ENCODE measurements around the gene NCMAP. TPM values are rescaled to one million over a fixed set of nuclear protein-coding genes. Genes with fewer than 3 reads are reported as not detected.
"Not testable (repeated sequence)": the region's sequence is repeated elsewhere in the genome, so short reads cannot be mapped to it uniquely, and the experiment has no call there.

NCMAP gene
- total RNA-seq, 1 donor from 2014 or later: not detected

DNA sequence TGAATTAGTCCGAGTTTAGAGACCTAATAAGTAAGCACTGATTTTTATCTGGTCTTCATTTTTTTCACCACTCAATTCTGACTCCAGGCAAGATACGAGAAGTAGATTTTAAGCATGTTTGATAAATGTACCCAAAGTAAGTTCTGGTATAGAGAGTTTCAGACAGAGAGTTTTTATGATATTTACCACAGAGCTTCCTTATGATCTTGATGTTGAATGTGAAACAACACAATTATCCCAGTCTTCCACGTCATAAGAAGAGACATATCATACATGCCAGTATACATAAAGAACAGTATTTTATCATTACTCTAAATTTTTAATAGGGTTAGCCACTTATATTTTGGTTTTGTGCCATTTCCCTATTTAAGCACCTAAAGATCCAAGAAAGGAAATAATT is 7.8 kb upstream of the NCMAP start:
- CTCF ChIA-PET: interaction anchor here (1.1 kb wide), 1 partner anchor 133 kb away, joined by 3 read pairs; the partner anchor contains the start of gene NIPAL3
- Mint-ChIP-seq H3K36me3 (ENCODE audit: low read depth) (no peaks in the 10 kb centered on the region), H3K9me3 (no peaks in the 10 kb centered on the region), H3K27ac (peak overlapping the region; percentile 54), H3K27me3 (no peaks in the 10 kb centered on the region), H3K4me3 (no peak overlapping the region), H3K4me1 (peaks cover 22% of the 10 kb centered on the region)
- ATAC-seq (ENCODE audit: low read depth): no peak
- POLR2A ChIA-PET: interaction anchor here (1.1 kb wide), 1 partner anchor 118 kb away, joined by 3 read pairs; no protein-coding TSS in a partner anchor
- TF ChIP-seq, protein P1, sequence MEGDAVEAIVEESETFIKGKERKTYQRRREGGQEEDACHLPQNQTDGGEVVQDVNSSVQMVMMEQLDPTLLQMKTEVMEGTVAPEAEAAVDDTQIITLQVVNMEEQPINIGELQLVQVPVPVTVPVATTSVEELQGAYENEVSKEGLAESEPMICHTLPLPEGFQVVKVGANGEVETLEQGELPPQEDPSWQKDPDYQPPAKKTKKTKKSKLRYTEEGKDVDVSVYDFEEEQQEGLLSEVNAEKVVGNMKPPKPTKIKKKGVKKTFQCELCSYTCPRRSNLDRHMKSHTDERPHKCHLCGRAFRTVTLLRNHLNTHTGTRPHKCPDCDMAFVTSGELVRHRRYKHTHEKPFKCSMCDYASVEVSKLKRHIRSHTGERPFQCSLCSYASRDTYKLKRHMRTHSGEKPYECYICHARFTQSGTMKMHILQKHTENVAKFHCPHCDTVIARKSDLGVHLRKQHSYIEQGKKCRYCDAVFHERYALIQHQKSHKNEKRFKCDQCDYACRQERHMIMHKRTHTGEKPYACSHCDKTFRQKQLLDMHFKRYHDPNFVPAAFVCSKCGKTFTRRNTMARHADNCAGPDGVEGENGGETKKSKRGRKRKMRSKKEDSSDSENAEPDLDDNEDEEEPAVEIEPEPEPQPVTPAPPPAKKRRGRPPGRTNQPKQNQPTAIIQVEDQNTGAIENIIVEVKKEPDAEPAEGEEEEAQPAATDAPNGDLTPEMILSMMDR (IDR thresholded peaks at IDR 0.05): no peak
- DNase-seq: no peak
- intact Hi-C loops (cut with micrococcal nuclease): no loop called here

DNA sequence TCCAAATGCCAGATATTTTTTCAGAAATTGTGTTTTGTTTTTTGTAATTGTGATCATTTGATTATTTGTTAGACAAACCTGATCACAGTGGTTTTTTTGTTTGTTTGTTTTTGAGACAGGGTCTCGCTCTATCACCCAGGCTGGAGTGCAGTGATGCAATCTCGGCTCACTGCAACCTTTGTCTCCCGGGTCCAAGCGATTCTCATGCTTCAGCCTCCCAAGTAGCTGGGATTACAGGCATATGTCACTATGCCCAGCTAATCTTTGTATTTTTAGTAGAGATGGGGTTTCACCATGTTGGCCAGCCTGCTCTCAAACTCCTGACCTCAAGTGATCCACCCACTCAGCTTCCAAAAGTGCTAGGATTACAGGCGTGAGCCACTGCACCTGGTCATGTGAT is 6.7 kb upstream of the NCMAP start:
- H3K27ac Mint-ChIP-seq; H3K36me3 Mint-ChIP-seq (ENCODE audit: low read depth); DNase-seq; H3K27me3 Mint-ChIP-seq; intact Hi-C loops (cut with micrococcal nuclease); H3K4me3 Mint-ChIP-seq; ATAC-seq (ENCODE audit: low read depth); H3K9me3 Mint-ChIP-seq: not testable (repeated sequence)
- POLR2A ChIA-PET: interaction anchor here (0.7 kb wide), 2 partner anchors 14 to 1725 kb away, joined by 3 to 7 read pairs; no protein-coding TSS in a partner anchor
- H3K4me1 Mint-ChIP-seq: peaks cover 22% of the 10 kb centered on the region
- CTCF ChIA-PET: interaction anchor here (1.3 kb wide), 1 partner anchor 8 kb away, joined by 3 read pairs; no protein-coding TSS in a partner anchor

DNA sequence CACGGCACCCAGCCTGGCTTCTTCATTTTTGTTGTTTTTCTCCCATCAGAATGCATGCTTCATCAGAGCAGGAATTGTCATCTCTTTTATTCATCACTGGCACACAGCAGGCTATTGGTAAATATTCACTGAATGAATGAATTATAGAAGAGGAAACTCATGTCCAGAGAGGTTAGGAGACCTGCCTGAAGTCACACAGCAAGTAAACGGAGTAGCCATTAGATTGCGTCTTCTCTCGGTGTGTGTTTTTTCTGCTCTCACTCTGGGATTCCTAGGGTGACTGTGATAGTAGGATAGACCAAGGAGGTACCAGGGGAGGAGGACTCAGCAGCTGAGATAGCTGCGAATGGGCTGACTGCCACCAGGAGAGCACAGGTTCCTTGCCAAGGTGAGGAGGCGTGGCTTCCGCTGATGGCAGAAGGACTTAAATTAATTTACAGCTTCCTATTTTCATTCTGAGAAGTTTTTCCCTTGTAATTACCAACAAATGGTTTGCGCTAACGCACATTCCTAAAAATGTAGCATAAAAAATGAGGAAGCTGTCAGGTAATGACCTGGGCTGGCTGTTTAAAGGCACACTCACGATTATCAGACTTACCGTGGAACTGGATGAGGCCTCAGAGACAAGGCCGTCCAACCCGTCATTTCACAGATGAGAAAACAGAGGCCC is 4.5 kb upstream of the NCMAP start:
- POLR2A ChIA-PET: no interaction called here
- intact Hi-C loops (cut with micrococcal nuclease): no loop called here

DNA sequence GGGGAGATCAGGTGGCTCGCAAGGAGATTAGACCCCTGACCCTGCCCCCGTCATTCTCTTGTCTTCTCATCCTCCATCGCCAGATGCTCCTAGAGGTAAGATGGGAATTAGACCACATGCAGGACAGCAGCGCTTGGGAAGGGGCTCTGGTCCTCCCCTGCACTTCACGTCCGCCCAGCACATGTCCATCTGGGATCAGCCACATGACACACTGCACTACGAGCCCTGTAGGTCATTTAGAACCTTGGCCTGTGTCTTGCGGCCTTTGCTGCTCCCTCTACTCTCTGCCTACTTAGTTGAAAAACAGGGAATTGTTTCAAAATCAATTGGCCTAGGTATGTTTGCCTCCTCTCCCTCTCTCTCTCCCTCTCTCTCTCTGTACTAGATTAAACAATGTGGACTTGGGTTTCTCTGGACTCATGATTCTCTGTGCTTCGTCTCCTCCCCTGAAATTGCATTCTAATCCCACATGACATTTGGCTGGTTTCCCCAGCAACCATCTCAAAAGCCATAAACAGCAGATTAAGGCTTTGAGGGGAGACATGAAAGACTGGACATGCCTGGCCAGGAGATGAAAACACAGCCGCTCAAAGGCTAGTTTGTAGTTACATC is 3.8 kb upstream of the NCMAP start:
- Mint-ChIP-seq H3K36me3 (ENCODE audit: low read depth) (no peaks in the 10 kb centered on the region), H3K4me3 (no peak overlapping the region), H3K27ac (no peak overlapping the region), H3K4me1 (peaks cover 31% of the 10 kb centered on the region), H3K9me3 (no peaks in the 10 kb centered on the region), H3K27me3 (peaks cover 13% of the 10 kb centered on the region)
- intact Hi-C loops (cut with micrococcal nuclease): no loop called here
- POLR2A ChIA-PET: no interaction called here
- CTCF ChIA-PET: no interaction called here
- ATAC-seq (ENCODE audit: low read depth) (no peak), DNase-seq (no peak)
- TF ChIP-seq, protein P1 (IDR thresholded peaks at IDR 0.05): no peak

More for the DNA sequence above, 4.5 kb upstream of the NCMAP start:
- Mint-ChIP-seq H3K36me3 (ENCODE audit: low read depth) (no peaks in the 10 kb centered on the region), H3K27ac (no peak overlapping the region), H3K4me3 (no peak overlapping the region), H3K9me3 (no peaks in the 10 kb centered on the region), H3K27me3 (peaks cover 7% of the 10 kb centered on the region), H3K4me1 (peaks cover 29% of the 10 kb centered on the region)
- ATAC-seq (ENCODE audit: low read depth) (no peak), DNase-seq (no peak)
- TF ChIP-seq, protein P1 (IDR thresholded peaks at IDR 0.05): no peak
- CTCF ChIA-PET: no interaction called here

DNA sequence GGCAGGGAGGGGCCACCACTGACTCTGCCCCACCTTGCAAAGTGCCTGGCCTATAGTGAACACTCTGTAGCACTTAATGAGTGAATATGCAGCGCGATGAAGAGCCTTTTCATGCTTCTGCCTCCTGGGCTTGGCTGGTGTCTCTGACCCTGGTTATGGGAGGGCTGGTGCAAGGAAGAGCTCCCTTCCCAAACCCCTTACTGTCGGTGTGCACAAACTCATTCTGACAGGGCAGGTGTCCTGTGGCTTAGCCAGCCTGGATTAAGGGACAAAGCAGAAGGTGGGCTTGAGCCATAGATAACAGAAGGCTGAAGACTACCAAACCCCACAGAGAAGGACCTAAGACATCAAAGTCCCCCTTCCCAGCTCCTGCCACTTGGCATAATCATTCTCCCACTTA is 2.0 kb upstream of the NCMAP start:
- ATAC-seq (ENCODE audit: low read depth) (no peak), DNase-seq (no peak)
- intact Hi-C loops (cut with micrococcal nuclease): loop anchor here (2.0 kb wide), 1 partner anchor 13 kb away; no protein-coding TSS in a partner anchor
- peaks cover 16% of the 10 kb centered on the region for H3K27me3 Mint-ChIP-seq
- peaks cover 15% of the 10 kb centered on the region for H3K4me1 Mint-ChIP-seq
- TF ChIP-seq, protein P1 (IDR thresholded peaks at IDR 0.05): no peak
- no peaks in the 10 kb centered on the region for H3K9me3 Mint-ChIP-seq
- H3K4me3 Mint-ChIP-seq: no peak overlapping the region
- no peak overlapping the region for H3K27ac Mint-ChIP-seq
- POLR2A ChIA-PET: no interaction called here
- CTCF ChIA-PET: no interaction called here
- H3K36me3 Mint-ChIP-seq (ENCODE audit: low read depth): no peaks in the 10 kb centered on the region
